Superior temporal gyrus (tissue), 1 donor: ENCODE results near the gene TAF4.

Experiments used
- DNase-seq: peaks from one replicate; pipeline ENCODE4 v3.0.0-alpha.2; 2016; ENCODE audit errors: extremely low spot score

Gene TAF4

GRCh38 chr20:61931476-61932198, 134.0 kb downstream of the TAF4 start:
- DNase-seq, result no peak

- DNase-seq, result no peak
Measured at GRCh38 chr20:61930776-61931475, 134.8 kb downstream of the TAF4 start.

- no peak for DNase-seq
Measured at GRCh38 chr20:61929971-61930666, 135.6 kb downstream of the TAF4 start.

- no peak for DNase-seq
Measured at GRCh38 chr20:61929561-61929960, 136.1 kb downstream of the TAF4 start.

GRCh38 chr20:61927826-61928541, 137.7 kb downstream of the TAF4 start:
- no peak for DNase-seq

GRCh38 chr20:61927193-61927825, 138.4 kb downstream of the TAF4 start:
- DNase-seq, result no peak

GRCh38 chr20:61926796-61927192, 138.9 kb downstream of the TAF4 start:
- DNase-seq, result no peak

GRCh38 chr20:61926253-61926613, 139.4 kb downstream of the TAF4 start:
- no peak for DNase-seq

- no peak for DNase-seq
Measured at GRCh38 chr20:61925555-61926252, 140.0 kb downstream of the TAF4 start.

- DNase-seq, result no peak
Measured at GRCh38 chr20:61924858-61925554, 140.7 kb downstream of the TAF4 start.
